NCI-H69 (cell line): ENCODE data around the gene IBA57.
A peak's percentile ranks its signal among the peaks of the same experiment; 100 is the strongest.
"Not testable (repeated sequence)": the region's sequence is repeated elsewhere in the genome, so short reads cannot be mapped to it uniquely, and the experiment has no call there.

Source experiments
- DNase-seq: peaks from one replicate; lab custom pipeline; 2025; lab: John Stamatoyannopoulos, UW

The IBA57 gene

DNA sequence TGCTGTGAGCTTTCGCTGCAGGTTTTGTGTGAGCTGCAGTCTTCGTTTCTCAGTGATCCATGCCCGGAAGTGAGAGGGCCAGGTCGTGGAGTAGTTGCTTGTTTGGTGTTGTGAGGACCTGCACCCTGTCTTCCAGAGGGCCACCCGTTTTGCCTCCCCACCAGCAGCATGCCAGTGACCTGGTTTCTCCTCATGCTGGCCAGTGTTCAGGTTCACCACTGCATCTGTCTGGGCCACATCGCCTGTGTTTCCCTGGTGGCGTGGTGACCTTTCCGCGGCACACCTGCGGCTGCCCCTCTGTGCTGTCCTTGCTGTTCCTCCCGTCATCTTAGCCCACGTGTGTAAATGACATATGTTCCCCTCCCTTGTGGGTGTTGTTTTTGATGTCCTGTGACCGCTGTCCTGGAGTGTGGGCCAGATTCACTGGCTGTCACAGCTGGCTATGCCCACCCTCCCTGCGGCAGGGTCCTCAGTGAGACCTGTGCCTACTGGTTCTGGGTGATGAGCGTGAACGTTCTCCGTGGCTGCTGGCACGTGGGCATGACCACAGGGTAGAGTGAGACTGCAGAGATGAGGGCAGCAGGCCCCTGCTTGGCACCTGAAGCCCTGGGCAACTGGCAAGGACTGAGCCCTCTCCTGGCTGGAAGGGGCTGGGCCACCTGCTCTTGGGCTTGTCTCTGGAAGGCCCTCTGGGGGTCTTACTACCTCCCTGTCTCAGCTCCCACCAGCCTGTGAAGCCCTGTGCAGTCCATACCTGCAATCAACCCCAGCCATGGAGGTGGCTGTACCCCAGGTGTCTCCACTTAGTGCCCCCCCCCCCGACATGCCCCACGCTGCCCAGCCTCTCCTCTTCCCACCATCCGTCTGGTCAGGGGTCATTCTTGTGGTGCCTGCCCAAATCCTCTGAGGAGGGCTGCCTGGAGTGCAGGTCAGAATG, 7.3 kb downstream of the IBA57 start:
- DNase-seq = no peak

DNA sequence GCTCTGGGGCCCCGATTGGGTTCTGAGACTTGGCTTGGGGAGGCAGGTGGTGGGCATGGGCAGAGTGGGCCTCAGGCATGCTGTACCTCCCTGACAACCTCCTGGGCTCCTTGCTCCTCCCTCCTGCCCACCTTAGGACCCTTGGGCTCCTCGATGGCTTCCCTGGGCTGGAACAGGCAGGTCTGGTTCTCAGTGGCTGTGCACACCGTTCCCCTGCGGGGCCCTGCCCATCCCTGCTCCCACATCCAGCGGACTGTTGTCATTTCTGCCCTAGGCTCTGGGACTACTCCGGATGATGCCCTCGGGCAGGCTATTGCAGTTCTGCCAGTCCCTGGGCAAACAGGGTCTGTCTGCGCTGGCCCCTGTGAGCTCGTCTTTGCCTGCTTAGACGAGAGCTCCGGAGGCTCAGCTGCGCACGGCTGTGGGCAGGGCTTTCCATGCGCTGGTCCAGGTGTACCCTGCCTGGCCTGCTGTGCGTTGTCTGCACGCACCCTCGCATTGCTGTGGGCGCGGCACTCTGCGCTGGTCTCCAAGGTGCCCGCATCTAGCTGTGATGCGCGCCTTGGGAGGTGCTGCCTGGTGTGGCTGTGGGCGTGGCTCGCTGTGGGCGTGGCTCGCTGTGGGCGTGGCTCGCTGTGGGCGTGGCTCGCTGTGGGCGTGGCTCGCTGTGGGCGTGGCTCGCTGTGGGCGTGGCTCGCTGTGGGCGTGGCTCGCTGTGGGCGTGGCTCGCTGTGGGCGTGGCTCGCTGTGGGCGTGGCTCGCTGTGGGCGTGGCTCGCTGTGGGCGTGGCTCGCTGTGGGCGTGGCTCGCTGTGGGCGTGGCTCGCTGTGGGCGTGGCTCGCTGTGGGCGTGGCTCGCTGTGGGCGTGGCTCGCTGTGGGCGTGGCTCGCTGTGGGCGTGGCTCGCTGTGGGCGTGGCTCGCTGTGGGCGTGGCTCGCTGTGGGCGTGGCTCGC, 8.2 kb downstream of the IBA57 start:
- DNase-seq = peak; percentile 84

DNA sequence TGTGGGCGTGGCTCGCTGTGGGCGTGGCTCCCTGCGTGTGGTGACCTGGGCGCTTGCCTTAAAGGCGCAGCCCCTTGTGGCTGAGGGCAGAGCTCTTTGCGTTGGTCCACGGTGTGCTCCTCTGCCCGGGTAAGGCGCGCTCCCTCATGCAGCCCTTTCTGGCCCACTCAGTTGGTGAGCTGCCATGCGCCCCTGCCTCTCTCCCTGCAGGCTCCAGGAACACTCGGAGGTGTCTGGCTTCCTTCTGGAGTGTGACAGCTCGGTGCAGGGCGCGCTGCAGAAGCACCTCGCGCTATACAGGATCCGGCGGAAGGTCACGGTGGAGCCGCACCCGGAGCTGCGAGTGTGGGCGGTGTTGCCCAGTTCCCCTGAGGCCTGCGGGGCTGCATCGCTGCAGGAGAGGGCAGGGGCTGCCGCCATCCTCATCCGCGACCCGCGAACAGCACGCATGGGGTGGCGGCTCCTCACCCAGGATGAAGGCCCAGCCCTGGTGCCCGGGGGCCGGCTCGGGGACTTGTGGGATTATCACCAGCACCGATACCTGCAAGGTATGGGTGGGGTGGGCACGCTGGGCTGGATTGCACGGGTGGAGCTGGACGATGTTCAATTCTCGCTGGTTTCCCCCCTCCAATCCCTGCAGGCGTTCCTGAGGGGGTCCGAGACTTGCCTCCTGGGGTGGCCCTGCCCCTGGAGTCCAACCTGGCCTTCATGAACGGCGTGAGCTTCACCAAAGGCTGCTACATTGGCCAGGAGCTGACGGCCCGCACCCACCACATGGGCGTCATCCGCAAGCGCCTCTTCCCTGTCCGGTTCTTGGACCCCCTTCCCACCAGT, 9.1 kb downstream of the IBA57 start:
- peak; percentile 66 for DNase-seq

DNA sequence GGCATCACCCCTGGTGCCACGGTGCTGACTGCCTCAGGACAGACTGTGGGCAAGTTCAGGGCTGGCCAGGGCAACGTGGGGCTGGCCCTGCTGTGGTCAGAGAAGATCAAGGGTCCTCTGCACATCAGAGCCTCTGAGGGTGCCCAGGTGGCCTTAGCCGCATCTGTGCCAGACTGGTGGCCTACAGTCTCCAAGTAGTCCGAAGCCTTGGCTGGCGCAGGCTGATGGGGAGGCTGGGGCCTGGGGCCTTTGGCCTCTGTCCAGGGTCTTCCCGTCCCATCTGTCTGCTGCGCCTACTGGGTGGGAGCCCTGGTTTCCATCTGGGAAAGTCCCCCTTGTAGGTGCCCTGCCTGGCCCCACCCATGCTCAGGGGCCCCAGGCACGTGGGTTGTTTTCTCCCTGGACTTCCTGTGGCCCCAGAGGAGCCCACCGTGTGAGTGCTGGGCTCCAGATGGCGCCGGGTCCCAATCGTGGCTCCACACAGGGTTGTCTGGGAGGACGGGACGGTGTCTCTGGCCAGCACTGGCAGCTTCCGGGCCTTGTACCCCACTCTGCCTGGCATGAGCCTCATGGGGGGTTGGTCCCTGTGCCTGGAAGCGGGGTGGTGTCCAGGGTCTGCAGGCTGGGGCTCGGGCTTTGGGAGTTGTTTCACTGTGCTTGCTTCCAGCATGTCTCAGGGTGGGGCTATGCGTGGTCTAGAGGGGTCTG, 9.9 kb downstream of the IBA57 start:
- no peak for DNase-seq

DNA sequence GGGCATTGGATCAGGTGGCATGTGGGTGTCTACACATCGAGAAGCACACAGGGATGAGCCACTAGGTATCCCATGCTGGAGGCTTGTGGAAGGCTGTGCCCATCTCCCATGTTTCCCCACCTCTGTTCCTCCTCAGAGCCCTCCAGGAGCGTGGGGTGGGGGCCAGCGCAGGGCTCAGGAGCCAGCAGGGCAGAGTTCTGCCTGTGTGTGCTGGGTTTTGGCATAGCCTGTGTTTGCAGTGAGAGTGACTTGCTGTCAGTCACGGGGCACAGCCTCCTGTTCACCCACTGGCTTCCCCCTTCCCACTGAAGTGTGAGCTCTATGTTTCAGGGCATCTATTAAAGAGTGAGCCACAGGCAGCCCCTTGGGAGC, 10.4 kb downstream of the IBA57 start:
- DNase-seq = no peak

DNA sequence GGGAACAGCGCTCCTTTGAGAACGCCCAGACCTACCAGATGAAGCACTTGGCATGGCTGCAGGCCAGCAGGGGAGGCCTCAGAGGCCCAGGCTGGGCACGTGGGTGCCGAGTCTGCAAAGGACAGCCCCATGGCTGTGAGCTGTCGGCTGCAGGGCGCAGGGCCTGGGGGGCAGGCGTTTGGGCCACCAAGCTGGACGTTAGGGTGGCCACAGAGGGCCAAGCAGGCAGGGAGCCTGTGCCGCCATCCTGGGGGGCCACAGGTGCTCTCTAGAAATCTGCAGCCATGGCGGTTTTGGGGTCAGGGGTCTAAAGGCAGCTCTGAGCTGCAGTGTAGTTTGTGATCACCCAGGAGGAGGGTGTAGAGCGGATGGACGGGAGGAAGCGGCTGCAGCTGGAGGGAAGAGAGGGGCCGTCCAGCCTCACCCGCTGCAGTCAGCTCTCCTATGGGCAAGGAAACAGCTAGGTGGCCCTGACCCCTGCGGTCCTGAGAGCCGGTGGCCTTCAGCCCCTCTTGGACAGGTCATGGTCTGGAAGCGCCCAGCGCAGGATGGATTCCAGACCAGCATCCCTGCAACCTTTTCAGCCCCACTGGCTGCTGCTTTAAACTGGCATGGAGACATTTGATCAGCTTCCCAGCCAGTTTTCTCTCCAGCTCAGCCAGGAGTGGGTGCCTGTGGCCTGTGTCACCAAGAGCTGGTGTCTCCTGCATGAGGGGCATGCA, 11.0 kb downstream of the IBA57 start:
- no peak for DNase-seq

DNA sequence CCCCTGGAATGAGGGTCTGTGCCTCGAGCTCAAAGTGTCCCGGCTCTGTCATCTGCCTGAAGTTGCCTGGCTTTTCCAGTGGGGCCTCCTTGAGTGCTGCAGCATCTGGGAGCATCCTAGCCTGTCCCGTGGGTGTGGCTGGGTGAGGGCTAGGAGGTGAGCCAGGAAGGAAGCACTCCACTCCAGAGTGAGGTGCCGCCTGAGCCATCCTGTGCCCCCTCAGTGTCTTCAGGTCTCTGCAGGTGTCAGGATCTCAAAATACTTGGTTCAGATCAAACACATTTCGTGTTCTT, 11.5 kb downstream of the IBA57 start:
- DNase-seq = no peak

DNA sequence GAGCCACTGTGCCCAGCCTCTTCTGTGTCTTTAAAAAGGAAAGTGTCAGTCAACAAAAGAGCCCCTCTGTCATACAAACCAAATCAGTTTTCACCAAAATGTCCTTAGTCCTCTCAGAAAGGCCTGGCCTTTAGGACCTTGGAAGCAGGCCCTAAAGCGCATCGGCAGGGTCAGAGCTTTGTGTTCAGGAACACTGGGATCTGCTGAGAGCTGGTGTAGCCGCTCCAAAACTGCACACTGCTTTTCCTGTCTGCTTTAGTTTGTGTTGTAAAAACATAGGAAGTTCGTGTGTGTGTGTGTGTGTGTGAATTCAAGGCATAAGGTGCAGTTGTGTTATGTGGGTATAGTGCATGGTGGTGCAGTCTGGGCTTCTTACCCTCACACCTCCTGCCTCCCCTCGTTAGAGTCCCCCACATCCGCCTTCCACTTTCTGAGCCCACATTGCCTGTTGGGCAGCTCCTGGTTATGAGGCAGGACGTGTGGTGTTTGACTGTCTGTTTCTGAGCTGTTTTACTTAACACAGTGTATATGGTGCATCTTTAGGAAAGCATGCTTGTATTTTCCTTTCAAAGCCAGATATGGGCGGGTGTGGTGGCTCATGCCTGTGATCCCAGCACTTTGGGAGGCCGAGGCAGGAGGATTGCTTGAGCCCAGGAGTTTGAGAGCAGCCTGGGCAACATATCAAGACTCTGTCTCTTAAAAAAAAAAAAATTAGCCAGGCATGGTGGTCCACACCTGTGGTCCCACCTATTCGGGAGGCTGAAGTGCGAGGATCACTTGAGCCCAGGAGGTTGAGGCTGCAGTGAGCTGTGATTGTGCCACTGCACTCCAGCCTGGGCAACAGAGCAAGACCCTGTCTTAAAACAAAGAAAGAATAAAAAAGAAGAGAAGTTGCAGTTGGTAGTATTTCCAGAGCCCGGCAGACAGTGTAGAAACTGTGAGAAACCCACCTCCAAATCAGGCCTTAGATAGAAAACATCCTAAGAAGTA, 12.4 kb downstream of the IBA57 start:
- DNase-seq = no peak

DNA sequence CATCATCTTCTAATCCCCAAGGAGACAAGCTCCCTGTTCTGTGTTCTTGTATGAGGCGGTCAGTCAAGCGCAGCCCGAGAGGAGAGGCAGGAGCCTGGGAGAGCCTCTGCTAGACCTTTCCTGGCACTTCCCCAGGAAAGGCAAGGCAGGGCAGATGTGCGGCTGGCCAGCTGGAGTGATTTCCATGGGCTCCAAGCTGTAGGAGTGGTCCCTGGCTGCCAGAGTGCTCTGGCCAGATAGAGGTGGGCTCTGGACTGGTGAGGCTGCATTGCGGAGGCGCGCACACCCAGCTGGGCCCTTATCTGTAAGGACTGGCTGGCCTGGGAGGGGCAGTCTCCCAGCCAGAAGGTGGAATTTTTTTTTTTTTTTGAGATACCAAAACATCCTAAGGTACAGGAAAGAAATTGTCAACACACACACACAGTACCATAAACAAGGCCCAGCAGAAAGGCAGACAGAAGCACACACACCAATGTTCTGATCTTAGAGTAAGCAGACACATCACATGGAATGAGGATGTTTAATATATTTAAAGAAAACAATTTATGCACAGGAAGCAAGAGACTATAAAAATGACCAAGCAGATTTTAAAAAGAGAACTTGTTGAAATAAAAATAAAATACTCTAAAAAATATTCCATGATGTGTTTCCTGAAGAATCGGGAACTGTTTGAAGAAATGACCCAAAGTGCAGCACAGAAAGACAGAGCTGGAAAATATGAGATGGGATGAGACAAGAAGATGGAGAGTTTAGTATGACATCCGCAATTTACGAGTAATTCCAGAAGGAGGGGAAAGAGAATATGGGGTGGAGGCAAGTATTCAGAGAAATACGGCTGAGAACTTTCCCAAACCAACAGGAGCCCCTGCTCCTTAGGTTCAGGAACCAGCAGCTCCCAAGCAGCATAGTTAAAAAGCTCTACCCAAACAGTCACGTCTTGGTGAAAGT, 13.4 kb downstream of the IBA57 start:
- no peak for DNase-seq

DNA sequence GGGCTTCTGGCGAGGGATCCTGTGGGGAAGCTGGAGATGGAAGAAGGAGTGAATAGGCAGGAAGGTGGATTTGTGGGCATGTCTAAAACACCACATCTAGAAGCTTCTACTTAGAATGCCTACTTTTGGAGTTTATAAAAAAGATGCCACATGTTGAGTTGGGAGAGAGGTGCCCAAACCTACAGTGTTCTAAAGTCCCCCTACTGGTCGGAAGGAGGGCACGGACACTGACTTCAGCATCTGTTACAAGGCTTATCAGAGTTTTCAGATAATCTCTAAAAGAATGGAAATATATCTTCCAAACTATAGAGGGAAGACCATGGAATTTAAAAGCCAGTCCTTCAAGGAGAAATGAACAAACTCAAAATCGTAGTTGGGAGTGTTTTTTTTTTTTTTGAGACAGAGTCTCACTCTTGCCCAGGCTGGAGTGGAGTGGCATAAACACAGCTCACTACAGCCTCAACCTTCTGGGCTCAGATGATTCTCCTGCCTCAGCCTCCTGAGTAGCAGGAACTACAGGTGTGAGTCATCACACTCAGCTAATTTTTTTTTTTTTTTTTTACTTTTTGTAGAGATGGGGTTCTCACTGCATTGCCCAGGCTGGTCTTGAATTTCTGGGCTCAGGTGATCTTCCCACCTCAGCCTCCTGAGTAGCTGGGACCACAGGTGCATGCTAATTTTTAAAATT, 14.8 kb downstream of the IBA57 start:
- DNase-seq = no peak

DNA sequence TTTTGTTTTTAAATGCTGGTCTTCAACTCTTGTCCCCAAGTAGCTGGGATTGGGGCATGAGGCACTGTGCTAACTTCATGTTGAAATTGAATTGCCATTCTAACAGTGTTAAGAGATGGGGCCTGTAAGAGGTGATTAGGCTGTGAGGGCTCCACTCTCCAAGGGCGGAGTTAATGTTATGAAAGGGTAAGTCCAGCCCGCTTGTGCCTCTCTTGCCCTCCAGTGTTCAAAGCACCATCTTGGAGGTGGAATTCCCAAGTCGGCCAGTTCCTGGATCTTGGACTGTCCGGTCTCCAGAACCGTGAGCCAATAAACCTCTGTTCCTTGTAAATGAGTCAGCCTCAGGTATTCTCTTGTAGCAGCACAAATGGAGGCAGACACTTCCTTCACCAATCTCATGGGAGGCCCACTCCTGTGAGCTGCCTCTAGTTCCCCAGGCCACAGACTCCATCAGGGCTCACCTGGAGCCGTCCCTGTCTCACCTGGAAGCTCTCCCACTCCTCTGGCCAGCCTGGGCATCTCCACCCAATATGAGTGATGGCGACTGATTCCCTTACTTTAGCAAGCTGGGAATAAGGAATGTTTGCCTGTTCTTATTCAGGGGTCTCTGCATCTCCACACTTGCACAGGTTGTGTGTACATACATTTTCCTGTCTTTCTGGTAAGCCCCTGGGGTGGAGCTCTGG, 15.5 kb downstream of the IBA57 start:
- no peak for DNase-seq

DNA sequence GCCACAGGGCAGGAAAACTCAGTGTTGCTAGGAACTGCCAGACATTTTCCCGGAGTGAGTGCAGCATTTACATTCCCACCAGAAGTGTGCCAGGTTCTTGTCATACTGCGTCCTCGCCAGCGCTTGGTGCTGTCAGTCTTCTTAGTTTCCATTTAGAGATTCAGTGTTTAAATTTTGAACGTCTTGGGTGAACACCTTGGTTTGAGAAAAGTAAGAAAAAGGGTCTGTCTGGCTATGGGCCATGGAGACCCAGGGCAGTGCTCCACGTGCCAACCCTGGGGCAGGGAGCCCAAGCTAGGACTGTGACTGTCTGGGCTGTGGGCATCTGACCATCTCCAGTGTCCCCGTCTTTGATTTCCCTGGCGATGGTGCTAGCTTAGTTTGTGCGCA, 16.0 kb downstream of the IBA57 start:
- DNase-seq = no peak

DNA sequence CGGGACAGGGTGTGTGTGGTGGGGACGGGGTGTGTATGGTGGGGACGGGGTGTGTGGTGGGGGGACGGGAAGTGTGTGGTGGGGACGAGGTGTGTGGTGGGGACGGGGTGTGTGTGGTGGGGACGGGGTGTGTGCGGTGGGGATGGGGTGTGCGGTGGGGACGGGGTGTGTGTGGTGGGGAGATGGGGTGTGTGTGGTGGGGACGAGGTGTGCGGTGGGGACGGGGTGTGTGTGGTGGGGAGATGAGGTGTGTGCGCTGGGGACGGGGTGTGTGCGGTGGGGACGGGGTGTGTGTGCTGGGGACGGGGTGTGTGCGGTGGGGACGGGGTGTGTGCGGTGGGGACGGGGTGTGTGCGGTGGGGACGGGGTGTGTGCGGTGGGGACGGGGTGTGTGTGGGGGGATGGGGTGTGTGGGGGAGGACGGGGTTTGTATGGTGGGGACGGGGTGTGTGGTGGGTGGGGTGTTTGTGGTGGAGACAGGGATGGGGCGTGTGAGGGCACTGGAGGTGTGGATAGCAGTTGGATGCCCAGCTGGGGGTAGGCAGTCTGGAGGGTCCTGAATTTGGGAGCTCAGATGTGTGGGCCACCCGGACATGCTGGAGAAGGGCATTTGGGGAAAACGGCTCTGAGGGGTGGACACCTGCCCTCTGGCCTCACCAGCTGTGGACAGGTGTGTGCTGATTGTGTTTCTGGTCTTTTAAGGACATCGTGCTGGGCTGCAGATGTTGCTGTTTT, 16.9 kb downstream of the IBA57 start:
- DNase-seq = no peak

DNA sequence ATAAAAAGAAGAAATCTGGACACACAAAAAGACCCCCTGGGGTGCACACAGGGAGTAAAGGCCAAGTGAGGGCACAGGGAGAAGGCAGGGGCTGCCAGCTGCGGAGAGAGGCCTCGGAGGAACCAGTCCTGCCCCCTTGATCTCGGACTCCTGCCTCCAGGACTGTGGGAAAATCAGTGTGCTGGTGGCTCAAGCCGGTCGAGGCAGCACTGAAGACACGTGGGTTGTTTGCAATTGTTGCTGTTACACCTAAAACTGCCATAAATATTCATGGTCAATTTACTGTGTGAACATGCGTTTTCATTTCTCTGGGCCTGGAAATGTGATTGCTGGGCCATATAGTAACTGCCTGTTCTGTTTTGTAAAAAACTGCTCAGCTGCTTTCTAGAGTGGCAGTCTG, 18.5 kb downstream of the IBA57 start:
- DNase-seq = no peak

DNA sequence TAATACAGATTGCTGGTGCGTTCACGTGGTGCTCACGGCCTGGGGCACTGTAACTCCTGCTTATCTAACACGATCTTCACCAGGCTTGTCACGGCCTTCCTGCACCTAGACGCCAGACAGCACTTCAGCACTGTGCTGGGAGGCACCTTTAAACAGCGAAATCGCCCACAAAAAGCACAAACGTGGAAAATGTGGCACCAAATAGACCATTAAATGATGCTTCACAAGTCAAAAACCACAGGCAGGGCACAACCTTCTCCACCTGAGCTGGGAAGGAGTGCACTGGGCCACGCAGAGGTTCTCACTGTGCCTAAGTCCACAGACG, 20.0 kb downstream of the IBA57 start:
- DNase-seq = no peak

DNA sequence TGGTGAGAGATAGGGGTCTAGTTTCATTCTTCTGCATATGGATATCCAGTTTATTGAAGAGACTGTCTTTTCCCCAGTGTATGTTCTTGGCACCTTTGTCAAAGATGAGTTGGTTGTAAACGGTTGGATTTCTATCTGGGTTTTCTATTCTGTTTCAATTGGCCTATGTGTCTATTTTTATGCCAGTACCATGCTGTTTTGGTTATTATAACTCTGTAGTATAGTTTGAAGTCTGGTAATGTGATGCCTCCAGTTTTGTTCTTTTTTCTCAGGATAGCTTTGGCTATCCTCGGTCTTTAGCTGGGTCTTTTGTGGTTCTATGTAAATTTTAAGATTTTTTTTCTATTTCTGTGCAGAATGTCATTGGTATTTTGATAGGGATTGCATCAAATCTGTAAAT, 22.6 kb downstream of the IBA57 start:
- DNase-seq = not testable (repeated sequence)

DNA sequence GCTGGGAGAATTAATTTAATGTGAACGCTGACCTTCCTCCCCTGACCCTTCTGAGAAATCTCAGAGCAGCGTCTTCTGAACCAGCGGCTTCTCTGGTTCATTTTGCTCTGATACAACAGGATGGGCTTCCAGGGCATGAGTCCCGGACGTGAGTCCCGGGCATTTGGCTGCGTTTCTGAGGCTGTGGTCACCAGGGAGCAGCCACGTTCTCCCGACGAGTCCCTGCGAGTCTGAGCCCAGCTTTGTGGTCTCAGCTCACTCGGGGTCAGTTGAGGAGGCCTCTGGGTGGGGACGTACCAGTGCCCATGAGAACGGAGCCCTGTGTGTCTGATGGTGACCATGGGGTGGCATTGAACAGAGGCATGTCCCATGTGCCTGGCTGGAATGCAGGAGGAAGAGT, 24.6 kb downstream of the IBA57 start:
- DNase-seq = no peak
